Measurements from ENCODE around the gene DCC.

- TF ChIP-seq, protein P1, sequence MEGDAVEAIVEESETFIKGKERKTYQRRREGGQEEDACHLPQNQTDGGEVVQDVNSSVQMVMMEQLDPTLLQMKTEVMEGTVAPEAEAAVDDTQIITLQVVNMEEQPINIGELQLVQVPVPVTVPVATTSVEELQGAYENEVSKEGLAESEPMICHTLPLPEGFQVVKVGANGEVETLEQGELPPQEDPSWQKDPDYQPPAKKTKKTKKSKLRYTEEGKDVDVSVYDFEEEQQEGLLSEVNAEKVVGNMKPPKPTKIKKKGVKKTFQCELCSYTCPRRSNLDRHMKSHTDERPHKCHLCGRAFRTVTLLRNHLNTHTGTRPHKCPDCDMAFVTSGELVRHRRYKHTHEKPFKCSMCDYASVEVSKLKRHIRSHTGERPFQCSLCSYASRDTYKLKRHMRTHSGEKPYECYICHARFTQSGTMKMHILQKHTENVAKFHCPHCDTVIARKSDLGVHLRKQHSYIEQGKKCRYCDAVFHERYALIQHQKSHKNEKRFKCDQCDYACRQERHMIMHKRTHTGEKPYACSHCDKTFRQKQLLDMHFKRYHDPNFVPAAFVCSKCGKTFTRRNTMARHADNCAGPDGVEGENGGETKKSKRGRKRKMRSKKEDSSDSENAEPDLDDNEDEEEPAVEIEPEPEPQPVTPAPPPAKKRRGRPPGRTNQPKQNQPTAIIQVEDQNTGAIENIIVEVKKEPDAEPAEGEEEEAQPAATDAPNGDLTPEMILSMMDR (conservative IDR thresholded peaks at IDR 0.05; ENCODE audit: low read length), result no peak
- TF ChIP-seq EZH2phosphoT487 (IDR thresholded peaks at IDR 0.05; ENCODE audit: borderline replicate concordance), result no peak
Measured at GRCh38 chr18:52402814-52403213, 62.8 kb downstream of the DCC start.

Measured in Loucy (cell line).